Ishikawa (cell line): ENCODE results near the gene MAP3K4.

Experiments used
- CEBPB ChIP-seq: IDR thresholded peaks from 2 replicates; pipeline ENCODE4 v1.6.1; 2012
- CREB1 ChIP-seq: IDR thresholded peaks from 2 replicates; pipeline ENCODE4 v1.6.1; 2012; ENCODE audit warnings: low read depth
- EGR1 ChIP-seq: IDR thresholded peaks from 2 replicates; pipeline ENCODE4 v1.6.1; 2012
- EP300 ChIP-seq: IDR thresholded peaks from 2 replicates; pipeline ENCODE4 v1.6.1; 2012; ENCODE audit warnings: borderline replicate concordance
- FOXM1 ChIP-seq: IDR thresholded peaks from 2 replicates; pipeline ENCODE4 v1.6.1; 2012; ENCODE audit warnings: low read depth, borderline replicate concordance
- MAX ChIP-seq: IDR thresholded peaks from 2 replicates; pipeline ENCODE4 v1.6.1; 2012
- NFIC ChIP-seq: IDR thresholded peaks from 2 replicates; pipeline ENCODE4 v1.6.1; 2012
- RAD21 ChIP-seq: IDR thresholded peaks from 2 replicates; pipeline ENCODE4 v1.6.1; 2012; ENCODE audit warnings: low read depth
- TAF1 ChIP-seq: IDR thresholded peaks from 2 replicates; pipeline ENCODE4 v1.6.1; 2012; ENCODE audit warnings: low read depth, mild to moderate bottlenecking
- TCF12 ChIP-seq: IDR thresholded peaks from 2 replicates; pipeline ENCODE4 v1.6.1; 2012; ENCODE audit warnings: low read depth
- TEAD4 ChIP-seq: IDR thresholded peaks from 2 replicates; pipeline ENCODE4 v1.6.1; 2012
- USF1 ChIP-seq: IDR thresholded peaks from 2 replicates; pipeline ENCODE4 v1.6.1; 2012
- YY1 ChIP-seq: IDR thresholded peaks from 2 replicates; pipeline ENCODE4 v1.6.1; 2012; ENCODE audit warnings: low read depth
- ZBTB7A ChIP-seq: IDR thresholded peaks from 2 replicates; pipeline ENCODE4 v1.6.1; 2012; ENCODE audit warnings: low read depth
- TF ChIP-seq, protein P1 (sequence below): IDR thresholded peaks from 2 replicates; pipeline ENCODE4 v1.6.1; 2012; ENCODE audit warnings: low read depth, mild to moderate bottlenecking

The MAP3K4 gene

GRCh38 chr6:161163466-161164181 is 172.1 kb downstream of the MAP3K4 start:
- TF ChIP-seq NFIC (no peak), YY1 (no peak), TCF12 (no peak), TAF1 (no peak), EGR1 (no peak), MAX (no peak), CEBPB (no peak), USF1 (no peak), FOXM1 (no peak), TEAD4 (no peak), ZBTB7A (no peak), EP300 (no peak), CREB1 (no peak), RAD21 (no peak)
- TF ChIP-seq, protein P1, sequence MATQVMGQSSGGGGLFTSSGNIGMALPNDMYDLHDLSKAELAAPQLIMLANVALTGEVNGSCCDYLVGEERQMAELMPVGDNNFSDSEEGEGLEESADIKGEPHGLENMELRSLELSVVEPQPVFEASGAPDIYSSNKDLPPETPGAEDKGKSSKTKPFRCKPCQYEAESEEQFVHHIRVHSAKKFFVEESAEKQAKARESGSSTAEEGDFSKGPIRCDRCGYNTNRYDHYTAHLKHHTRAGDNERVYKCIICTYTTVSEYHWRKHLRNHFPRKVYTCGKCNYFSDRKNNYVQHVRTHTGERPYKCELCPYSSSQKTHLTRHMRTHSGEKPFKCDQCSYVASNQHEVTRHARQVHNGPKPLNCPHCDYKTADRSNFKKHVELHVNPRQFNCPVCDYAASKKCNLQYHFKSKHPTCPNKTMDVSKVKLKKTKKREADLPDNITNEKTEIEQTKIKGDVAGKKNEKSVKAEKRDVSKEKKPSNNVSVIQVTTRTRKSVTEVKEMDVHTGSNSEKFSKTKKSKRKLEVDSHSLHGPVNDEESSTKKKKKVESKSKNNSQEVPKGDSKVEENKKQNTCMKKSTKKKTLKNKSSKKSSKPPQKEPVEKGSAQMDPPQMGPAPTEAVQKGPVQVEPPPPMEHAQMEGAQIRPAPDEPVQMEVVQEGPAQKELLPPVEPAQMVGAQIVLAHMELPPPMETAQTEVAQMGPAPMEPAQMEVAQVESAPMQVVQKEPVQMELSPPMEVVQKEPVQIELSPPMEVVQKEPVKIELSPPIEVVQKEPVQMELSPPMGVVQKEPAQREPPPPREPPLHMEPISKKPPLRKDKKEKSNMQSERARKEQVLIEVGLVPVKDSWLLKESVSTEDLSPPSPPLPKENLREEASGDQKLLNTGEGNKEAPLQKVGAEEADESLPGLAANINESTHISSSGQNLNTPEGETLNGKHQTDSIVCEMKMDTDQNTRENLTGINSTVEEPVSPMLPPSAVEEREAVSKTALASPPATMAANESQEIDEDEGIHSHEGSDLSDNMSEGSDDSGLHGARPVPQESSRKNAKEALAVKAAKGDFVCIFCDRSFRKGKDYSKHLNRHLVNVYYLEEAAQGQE: no peak

DNA sequence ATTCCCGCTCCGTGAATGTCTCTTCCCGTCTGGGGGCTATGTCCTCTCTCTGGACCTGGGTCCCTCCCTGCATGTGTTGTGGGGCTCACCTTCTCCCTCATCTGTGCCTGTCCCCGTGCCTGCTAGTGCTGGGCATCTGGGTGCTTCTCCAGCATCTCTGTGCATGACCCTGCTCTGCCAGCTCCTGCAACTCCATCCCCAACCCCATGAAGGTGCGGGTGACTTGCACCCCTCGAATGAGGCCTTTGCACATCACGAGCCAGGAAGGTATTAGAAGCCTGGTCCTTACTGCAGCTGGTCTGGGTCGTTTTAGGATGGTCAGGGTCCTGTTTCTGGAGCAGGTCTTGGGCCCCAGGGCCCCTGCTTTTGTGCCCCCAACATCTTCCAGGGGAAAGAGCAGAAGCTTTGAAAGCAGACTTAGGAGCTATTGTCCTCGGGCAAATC is 172.6 kb downstream of the MAP3K4 start:
- no peak for TF ChIP-seq ZBTB7A
- TF ChIP-seq EGR1: no peak
- no peak for TF ChIP-seq FOXM1
- TF ChIP-seq USF1: no peak
- TF ChIP-seq TCF12: no peak
- TF ChIP-seq RAD21: no peak
- TF ChIP-seq NFIC: no peak
- no peak for TF ChIP-seq CEBPB
- no peak for TF ChIP-seq CREB1
- TF ChIP-seq, protein P1: no peak
- TF ChIP-seq MAX: no peak
- TF ChIP-seq TAF1: no peak
- TF ChIP-seq EP300: no peak
- TF ChIP-seq TEAD4: no peak

GRCh38 chr6:161166176-161166575 is 174.6 kb downstream of the MAP3K4 start:
- TF ChIP-seq TAF1 (no peak), ZBTB7A (no peak), TEAD4 (no peak), USF1 (no peak), CEBPB (no peak), EP300 (no peak), RAD21 (no peak), EGR1 (no peak), FOXM1 (no peak), MAX (no peak), NFIC (no peak), TCF12 (no peak), CREB1 (no peak), YY1 (no peak)
- TF ChIP-seq, protein P1: no peak
